ENCODE data around the gene PLA2G4D.

Gene PLA2G4D

DNA sequence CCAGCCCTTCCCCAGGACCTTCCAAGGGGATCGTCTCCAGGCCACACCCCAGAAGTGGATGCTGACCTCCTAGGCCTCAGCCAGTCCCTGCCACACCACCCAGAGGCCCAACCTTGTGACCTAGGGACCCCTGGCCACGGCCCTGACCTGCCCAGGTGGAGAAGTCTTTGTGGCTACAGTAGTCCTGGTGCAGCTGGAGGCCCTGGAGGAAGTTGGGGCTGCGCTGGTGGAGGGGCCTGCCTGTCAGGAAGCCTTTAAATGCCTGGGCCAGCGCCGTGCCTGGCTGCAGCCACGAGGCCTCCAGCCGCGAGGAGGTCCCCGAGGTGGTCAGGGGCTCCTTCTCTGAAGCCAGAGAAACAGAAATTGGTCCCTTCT is 23.4 kb downstream of the PLA2G4D start:
- DNase-seq, result no peak

- DNase-seq, result no peak
Measured at GRCh38 chr15:42070279-42070975, 23.9 kb downstream of the PLA2G4D start.

- no peak for DNase-seq
Measured at GRCh38 chr15:42069496-42070278, 24.7 kb downstream of the PLA2G4D start.

DNA sequence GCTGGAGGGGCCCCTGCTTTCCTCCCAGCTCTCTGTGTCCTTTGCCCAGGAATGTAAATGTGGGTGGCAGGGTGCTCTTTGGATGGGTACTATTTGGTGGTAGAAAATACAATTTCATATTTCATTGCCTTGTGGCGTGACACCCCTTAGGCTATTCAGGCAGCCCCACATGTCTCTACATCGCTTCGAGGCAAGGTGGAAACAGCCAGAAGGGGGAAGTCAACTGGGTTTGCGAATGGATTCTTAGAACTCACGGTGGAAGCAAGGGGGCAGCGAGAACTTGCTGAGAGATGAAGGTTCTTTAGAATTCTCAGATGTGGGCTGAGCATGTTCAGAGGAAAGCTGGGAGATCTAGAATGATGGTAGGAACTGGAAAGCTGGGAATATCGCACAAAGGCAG is 25.3 kb downstream of the PLA2G4D start:
- no peak for DNase-seq

- no peak for DNase-seq
Measured at GRCh38 chr15:42068601-42069000, 25.8 kb downstream of the PLA2G4D start.

- DNase-seq, result no peak
Measured at GRCh38 chr15:42066764-42067415, 27.5 kb downstream of the PLA2G4D start.

- no peak for DNase-seq
Measured at GRCh38 chr15:42065468-42065867, 28.9 kb downstream of the PLA2G4D start.

GRCh38 chr15:42065033-42065432 is 29.3 kb downstream of the PLA2G4D start:
- no peak for DNase-seq

GRCh38 chr15:42064271-42064670 is 30.1 kb downstream of the PLA2G4D start:
- no peak for DNase-seq

DNA sequence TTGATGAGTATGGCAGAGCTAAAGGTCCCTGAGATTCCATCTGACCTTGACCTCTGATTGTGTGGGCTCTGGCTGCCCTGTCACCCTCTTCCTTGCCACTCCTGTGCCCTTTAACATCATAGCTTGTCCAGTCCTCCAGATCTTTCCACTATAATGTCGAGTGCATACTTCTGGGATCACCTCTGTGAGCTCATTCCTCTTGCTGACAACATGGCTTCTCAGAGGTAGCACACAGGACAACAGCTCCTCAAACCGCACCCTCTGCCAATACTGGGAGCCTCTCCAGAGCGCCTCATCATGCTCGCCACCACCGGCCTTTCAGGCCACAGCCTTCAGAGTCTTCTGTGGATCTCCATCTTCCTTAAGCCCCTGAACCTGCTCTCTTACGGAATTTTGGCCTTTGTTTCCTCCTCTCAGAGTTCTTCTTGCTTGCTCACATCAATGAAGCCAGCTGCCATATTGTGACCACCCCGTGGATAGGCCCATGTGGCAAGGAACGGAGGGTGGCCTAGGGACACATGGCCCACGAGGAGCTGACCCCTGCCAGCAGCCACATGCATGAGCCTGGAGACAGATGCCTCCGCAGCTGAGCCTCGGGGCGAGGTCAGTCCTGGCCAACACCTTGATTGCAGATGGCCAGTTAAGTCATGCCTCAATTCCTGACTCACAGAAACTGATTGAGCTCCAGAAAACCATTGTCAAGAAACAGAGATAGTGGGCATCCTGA is 31.1 kb downstream of the PLA2G4D start:
- DNase-seq, result no peak

DNA sequence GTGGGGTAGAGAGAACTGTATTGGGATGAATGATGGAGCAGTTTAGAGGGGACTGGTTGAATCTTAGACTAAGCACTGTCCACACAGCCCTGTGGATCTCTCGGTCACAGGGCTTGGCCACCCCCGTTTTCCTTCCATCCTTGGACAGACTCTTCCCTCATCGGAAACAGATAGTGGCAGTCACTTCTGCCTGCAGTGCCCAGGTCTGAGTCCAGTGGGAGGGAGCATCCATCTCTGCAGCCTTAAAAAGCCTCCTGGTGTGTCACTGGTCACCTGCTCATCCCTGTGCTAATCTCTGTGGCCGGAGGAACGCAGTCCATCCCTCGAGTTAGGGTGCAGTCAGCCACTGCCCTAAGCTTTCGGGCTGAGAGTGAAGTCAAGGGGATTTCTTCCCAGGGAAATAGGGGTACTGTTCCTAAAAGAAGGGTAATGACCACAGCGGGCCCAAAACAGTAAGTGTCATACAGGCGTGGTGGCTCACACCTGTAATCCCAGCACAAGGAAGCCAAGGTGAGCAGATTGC is 32.0 kb downstream of the PLA2G4D start:
- no peak for DNase-seq

DNA sequence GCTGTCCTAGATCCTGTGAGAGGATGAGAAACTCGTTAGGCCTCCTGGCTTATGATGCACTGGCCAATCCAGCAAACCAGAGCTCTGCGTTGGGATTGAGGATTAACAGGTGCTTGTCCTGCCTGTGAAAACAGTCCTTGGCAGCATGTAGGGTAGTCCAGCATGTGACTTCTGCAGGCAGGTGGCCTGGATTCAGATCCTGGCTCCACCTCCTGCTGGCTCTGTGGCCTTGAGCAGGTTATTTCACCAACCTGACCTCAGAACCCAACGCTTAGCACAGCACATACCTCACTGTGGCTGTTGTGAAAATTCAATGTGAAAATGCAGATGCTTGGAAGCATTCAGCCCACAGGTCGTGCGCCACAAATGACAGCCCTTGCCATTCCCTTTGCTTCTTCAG is 33.6 kb downstream of the PLA2G4D start:
- DNase-seq, result no peak

DNA sequence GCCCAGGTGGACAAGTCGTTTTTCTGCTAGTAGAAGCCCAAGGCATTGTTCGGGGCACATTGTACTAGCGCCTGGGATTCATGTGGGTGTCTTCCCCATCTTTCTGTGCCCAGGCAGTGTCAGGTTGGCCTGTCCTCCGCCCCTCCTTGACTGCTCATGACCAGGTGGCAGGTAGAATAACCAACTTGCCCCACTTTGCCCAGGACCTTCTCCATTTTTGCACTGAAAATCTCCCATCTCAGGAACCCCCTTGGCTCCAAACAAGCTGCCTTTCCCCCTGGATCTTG is 33.9 kb downstream of the PLA2G4D start:
- DNase-seq, result no peak

DNA sequence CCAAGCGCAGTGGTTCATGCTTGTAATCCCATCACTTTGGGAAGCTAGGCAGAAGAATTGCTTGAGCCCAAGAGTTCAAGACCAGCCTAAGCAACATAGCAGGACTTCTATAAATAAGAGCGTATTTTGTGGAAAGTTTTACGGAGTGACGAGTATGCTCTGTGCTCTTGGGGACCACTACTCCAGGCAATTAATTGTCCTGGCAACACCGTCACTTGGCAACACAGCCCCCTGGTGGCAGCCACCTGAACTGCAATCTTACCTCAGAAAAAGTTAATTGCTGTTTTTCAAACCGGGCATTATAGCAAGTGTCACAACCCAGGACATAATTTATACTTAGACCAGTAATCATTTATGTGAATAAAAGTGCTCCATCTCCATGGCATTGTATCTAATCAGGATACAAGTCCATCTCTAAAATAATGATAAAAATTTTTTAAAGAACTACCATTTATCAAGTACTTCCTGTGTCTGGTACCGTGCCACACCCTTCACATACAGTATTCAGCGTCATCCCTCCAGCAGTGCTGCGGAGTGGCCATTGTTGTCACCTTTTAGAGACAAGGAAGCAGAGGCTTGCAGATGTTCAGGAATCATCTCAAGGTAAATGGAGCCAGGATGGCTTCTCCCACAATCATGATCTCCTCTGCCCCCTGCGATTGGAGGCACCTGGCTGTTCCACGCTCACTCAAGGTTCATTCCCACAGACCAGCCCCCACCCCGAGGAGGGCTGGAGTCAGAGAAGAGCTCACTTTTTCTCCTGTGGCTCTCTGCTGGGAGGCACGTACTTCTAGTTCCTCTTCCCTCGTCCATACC is 34.5 kb downstream of the PLA2G4D start:
- peak; percentile 55 to 69 for DNase-seq

GRCh38 chr15:42058791-42059190 is 35.6 kb downstream of the PLA2G4D start:
- DNase-seq, result no peak

DNA sequence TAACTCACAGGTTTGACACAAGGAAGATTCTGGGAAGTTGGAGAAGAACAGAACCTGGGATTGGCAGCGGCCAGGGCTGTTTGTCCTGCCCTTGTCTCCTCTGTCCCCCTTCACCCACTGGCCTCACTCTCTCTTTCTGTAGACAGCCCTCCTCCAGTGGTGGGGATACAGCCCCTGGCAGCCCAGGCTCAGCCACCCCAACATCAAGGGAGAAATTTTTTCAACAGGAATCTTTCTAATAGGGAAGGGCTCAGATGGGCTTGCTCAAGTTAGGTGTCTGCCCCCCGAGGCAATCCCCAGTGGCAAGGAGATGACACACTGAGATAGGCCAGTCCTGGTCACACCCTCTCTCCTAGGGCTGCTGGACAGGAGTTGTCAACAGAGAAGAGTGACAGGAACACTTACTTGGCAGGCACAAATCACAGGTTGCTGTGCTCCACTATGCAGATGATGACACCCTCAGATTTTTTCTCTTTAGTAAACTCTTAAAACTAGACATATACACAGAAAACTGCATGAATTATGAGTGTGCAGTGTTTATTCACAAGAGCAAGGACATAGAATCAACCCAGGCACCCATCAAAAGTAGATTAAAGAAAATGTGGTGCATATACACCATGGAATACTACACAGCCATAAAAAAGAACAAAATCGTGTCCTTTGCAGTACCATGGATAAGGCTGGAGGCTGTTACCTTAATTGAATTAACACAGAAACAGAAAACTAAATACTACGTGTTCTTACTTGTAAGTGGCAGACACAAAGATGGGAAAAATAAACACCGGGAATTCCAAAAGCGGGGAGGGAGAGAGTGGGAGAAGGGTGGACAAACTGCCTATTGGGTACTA is 36.3 kb downstream of the PLA2G4D start:
- DNase-seq, result no peak

GRCh38 chr15:42056934-42057798 is 37.2 kb downstream of the PLA2G4D start:
- DNase-seq, result peak; percentile 67 to 78

DNA sequence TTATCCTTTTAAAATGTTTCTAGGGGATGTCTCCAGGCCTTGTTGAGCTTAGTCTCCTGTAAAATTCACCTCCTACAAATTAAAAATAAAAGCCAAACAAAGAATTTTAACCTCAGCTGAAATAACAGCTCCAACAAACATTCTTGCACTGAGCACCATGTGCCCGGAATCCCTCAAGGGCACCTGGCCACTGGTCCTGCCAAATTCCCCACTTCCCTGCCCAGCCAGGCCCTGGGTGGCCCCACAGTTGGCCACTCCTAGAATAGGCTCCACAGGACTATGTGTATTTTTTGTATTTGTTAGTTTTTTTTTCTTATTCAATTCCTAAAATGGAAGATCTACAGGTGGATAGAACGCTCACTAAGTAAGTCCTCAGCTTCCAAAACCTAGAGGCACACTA is 40.4 kb downstream of the PLA2G4D start:
- DNase-seq, result no peak

GRCh38 chr15:42053010-42053409 is 41.4 kb downstream of the PLA2G4D start:
- DNase-seq, result no peak

DNA sequence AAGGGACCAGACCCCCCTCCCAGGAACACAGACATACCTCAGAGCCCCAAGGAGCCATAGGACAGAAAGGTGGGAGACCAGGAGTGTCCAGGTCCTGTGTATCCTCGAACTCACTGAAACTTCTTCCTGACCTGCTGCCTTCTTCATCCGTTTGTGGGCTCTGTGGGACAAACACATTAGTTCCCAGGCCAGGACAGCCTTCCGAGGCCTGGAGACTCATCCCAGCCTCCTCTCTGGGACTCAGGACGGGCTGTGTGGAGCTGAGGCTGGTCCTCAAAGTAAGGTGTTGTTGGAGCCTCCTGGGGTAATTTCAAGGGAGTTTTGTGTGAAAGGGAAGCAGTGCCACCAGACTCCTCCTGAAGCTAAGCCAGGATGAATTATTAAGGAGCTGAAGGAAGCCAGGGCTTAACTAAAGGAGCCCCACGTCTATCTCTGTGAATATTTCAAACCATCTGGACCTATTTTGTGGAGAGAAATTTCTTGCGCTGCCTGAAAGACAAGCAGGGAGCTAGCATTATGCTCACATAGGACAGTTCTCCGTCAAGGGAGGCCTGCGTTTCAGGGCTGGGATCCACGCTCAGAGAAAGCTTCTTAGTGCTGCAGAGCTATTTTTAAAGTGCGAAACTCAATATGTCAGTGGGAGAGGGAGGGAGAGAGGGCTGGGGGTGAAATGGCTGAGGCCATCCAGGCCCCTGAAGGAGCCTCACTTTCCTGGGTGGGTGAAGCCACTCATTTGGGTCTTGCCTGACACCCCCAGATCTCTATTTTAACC is 43.7 kb downstream of the PLA2G4D start:
- no peak for DNase-seq

All from CD4-positive, alpha-beta T cell treated with Interleukin-4 for 1 hour (primary cell).